IPS DF 6.9 (cell line): ENCODE measurements around the gene CFI.

Experiments
- DNase-seq: peaks from one replicate; pipeline ENCODE4 v3.0.0-alpha.2; 2013; ENCODE audit warnings: low read depth, low spot score
- H3K27ac ChIP-seq: one replicate; pipeline ENCODE4 v1.5.1; 2013; ENCODE audit warnings: low read length, control low read depth
- H3K27me3 ChIP-seq: 2 replicates; pipeline ENCODE4 v1.6.1; 2013; ENCODE audit warnings: mild to moderate bottlenecking, low read length; ENCODE audit not compliant: control insufficient read depth, insufficient read depth
- H3K36me3 ChIP-seq: 2 replicates; pipeline ENCODE4 v1.6.1; 2013; ENCODE audit warnings: low read length; ENCODE audit not compliant: control insufficient read depth, insufficient read depth
- H3K4me1 ChIP-seq: 2 replicates; pipeline ENCODE4 v1.6.1; 2013; ENCODE audit warnings: low read length; ENCODE audit not compliant: control insufficient read depth, insufficient read depth
- H3K4me3 ChIP-seq: 2 replicates; pipeline ENCODE4 v1.5.1; 2013; ENCODE audit warnings: mild to moderate bottlenecking, low read length
- H3K9me3 ChIP-seq: 2 replicates; pipeline ENCODE4 v1.6.1; 2013; ENCODE audit warnings: low read length, inconsistent platforms; ENCODE audit not compliant: control insufficient read depth, insufficient read depth
- WGBS: extraction: QIAGEN DNeasy Blood & Tissue Kit; methylation state at CpG from one replicate; pipeline ENCODE4 v1.1.7; 2013; ENCODE audit warnings: mixed read lengths, missing lambda C conversion rate; ENCODE audit not compliant: insufficient read length, insufficient coverage; 5-methylcytosine and 5-hydroxymethylcytosine counted together

CFI gene

DNA sequence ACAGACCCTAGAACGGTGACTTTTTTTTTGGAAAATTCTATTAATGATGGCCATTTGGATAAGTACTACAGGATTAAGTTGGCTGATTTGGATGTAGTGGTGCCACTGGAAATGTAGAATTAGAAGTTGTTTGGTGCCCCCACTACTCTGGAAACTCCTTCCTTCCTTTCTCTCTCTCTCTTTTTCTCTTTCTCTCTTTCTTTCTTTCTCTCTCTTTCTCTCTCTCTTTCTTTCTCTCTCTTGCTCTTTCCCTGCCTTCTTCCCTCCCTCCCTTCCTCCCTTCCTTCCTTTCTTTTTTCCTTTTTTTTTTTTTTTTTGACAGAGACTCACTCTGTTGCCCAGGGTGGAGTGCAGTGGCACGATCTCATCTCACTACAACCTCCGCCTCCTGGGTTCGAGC, 16.5 kb upstream of the CFI start:
- WGBS = no CpG with 5 or more reads among the region's 4 CpGs
- peaks cover 5% of the 10 kb centered on the region; the same call in 1 of the 2 replicates for H3K36me3 ChIP-seq
- DNase-seq = no peak

GRCh38 chr4:109816894-109817293, 15.1 kb upstream of the CFI start:
- no CpG with 5 or more reads among the region's 1 CpG for WGBS
- Histone ChIP-seq H3K27ac (no peak overlapping the region), H3K27me3 (no peaks in the 10 kb centered on the region)

More for the DNA sequence above, 16.5 kb upstream of the CFI start:
- no peak overlapping the region for H3K27ac ChIP-seq
- no peaks in the 10 kb centered on the region for H3K27me3 ChIP-seq
- no peaks in the 10 kb centered on the region for H3K4me1 ChIP-seq
- no peak overlapping the region for H3K4me3 ChIP-seq
- H3K9me3 ChIP-seq = no peaks in the 10 kb centered on the region

GRCh38 chr4:109816082-109816442, 14.3 kb upstream of the CFI start:
- Histone ChIP-seq H3K9me3 (no peaks in the 10 kb centered on the region), H3K4me3 (peak overlapping the region; percentile 92), H3K4me1 (no peaks in the 10 kb centered on the region), H3K27me3 (no peaks in the 10 kb centered on the region), H3K36me3 (peaks cover 3% of the 10 kb centered on the region; the same call in 1 of the 2 replicates), H3K27ac (no peak overlapping the region)
- no peak for DNase-seq
- no CpG with 5 or more reads among the region's 19 CpGs for WGBS

More at GRCh38 chr4:109816894-109817293, 15.1 kb upstream of the CFI start:
- H3K9me3 ChIP-seq = no peaks in the 10 kb centered on the region
- no peak overlapping the region for H3K4me3 ChIP-seq
- H3K4me1 ChIP-seq = no peaks in the 10 kb centered on the region
- no peak for DNase-seq
- H3K36me3 ChIP-seq = peaks cover 3% of the 10 kb centered on the region; the same call in 1 of the 2 replicates

DNA sequence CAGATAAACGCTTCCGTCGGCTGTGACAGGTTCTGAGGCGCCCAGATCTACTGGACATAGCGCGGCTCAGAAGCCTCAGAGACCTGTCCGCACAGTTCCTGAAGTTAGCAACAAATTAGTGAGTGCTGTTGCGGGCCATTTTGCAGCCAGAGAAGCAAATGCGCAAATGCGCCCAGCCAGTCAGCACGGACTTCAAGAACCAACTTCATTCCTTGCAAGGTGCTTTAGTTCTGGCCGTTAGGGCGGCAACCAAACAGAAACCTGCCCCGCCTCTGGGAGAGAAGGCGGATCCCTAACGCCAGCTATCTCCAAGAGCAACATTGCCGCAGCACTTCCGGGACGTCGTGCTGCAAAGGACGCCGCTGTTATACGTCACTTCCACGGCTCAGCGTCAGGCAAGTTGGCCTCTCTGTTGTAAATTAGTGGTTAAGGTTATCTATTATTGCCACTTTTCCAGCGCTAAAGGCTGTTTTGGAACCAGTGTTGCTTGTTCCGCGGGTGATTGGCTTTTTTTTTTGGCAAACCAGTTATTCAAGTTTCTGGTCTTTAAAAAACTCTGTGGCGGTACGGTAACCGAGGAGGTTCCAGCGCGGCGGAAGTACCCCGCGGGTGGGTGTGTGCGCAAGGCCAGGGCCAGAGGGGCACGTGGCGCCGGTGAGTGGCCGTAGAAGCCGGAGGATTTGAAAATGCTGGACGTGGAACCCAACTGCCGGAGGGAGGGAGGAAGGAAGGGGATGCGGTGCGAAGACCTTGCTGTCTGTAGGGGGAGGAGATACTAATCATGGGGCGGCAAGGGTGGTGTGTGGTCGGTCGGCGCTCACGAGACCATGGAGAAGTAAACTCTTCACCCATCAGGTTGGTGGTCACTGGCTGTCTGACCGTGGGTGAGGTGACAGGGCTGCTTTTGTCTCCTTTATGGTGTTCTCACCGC, 13.6 kb upstream of the CFI start, which contains the start of gene GAR1:
Gene GAR1 (plus strand): TSS at position 612 of the 931 bp plus-strand sequence. CDS start 403 bp downstream, outside the sequence.
- no peaks in the 10 kb centered on the region for H3K9me3 ChIP-seq
- H3K4me1 ChIP-seq = peaks cover 4% of the 10 kb centered on the region; the same call in 1 of the 2 replicates
- no CpG with 5 or more reads among the region's 53 CpGs for WGBS
- H3K36me3 ChIP-seq = peaks cover 3% of the 10 kb centered on the region; the same call in 1 of the 2 replicates
- H3K4me3 ChIP-seq = peak within 1 kb of the TSS; percentile 92
- peak; percentile 92 for DNase-seq
- no peaks in the 10 kb centered on the region for H3K27me3 ChIP-seq
- no peak within 1 kb of the TSS for H3K27ac ChIP-seq

- no peak for DNase-seq
- no peak overlapping the region for H3K27ac ChIP-seq
- no peaks in the 10 kb centered on the region for H3K36me3 ChIP-seq
- WGBS = no CpG with 5 or more reads among the region's 3 CpGs
- H3K4me1 ChIP-seq = peaks cover 5% of the 10 kb centered on the region; the same call in 1 of the 2 replicates
- no peak overlapping the region for H3K4me3 ChIP-seq
- H3K9me3 ChIP-seq = no peaks in the 10 kb centered on the region
- H3K27me3 ChIP-seq = no peaks in the 10 kb centered on the region
Measured at GRCh38 chr4:109811707-109812106, 9.9 kb upstream of the CFI start.

DNA sequence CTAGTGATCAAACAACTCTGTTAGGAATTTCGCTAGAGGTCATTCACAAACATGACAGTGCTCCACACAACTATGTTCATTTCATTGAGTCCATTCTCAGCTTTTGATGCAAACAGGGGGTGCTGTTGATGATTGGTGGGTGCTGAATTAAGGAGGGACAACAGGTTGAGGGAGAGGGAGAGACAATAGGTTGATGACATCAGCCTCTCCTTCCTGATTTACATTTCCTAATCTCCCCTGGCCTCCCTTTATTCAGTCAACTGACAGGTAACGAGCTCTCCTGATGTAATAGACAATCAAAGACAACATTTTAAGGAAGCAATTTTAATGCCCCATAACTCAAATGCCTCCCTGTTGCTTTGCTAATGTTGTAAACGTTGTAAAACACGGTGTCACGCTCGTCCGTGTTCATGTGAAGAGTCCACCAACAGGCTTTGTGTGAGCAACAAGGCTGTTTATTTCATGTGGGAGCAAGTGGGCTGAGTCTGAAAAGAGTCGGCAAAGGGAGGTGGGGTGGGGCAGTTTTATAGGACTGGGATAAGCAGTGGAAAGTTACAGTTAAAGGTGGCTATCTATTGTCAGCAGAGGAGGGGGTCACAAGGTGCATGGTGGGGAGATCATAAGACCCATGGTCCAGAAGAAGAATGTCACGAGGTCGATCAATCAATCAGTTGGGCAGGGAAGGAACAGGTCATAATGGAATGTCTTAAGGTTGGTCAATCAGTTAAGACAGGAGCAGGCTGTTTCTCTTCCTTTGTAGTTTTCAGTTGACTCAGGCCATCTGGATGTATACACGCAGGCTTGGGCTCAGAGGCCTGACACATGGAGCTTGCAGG, 9.0 kb upstream of the CFI start:
- WGBS = no CpG with 5 or more reads among the region's 11 CpGs
- H3K9me3 ChIP-seq = no peaks in the 10 kb centered on the region
- no peak overlapping the region for H3K27ac ChIP-seq
- no peak for DNase-seq
- peaks cover 5% of the 10 kb centered on the region; the same call in 1 of the 2 replicates for H3K4me1 ChIP-seq
- H3K27me3 ChIP-seq = no peaks in the 10 kb centered on the region
- no peaks in the 10 kb centered on the region for H3K36me3 ChIP-seq
- no peak overlapping the region for H3K4me3 ChIP-seq

DNA sequence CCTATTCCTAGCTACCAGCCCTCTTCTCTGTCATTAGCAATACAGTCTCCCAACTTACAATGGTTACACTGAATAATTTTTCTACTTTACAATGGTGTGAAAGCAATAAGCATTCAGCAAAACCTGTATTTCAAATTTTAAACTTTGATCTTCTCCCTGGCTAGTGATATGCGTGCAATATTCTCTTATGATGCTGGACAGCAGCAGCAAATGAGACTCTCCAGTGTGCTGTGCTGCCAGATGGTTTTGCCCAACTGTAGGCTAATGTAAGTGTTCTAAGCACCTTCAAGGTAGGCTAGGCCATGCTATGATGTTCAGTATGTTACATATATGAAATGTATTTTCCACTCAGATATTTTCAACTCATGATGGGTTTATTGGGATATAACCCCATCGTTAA, 7.9 kb upstream of the CFI start:
- Histone ChIP-seq H3K27ac (no peak overlapping the region), H3K27me3 (no peaks in the 10 kb centered on the region), H3K9me3 (no peaks in the 10 kb centered on the region), H3K36me3 (no peaks in the 10 kb centered on the region), H3K4me1 (peaks cover 5% of the 10 kb centered on the region; the same call in 1 of the 2 replicates), H3K4me3 (no peak overlapping the region)
- WGBS = no CpG with 5 or more reads among the region's 2 CpGs
- DNase-seq = no peak

GRCh38 chr4:109803924-109804571, 2.2 kb upstream of the CFI start:
- H3K9me3 ChIP-seq = no peaks in the 10 kb centered on the region
- no peak overlapping the region for H3K27ac ChIP-seq
- no peaks in the 10 kb centered on the region for H3K36me3 ChIP-seq
- DNase-seq = no peak
- H3K4me1 ChIP-seq = no peaks in the 10 kb centered on the region
- no peaks in the 10 kb centered on the region for H3K27me3 ChIP-seq
- H3K4me3 ChIP-seq = no peak overlapping the region
- no CpG with 5 or more reads among the region's 4 CpGs for WGBS

GRCh38 chr4:109801099-109801789, 555 bp downstream of the CFI start:
- no peaks in the 10 kb centered on the region for H3K36me3 ChIP-seq
- no peak overlapping the region for H3K27ac ChIP-seq
- WGBS = no CpG with 5 or more reads among the region's 4 CpGs
- H3K27me3 ChIP-seq = no peaks in the 10 kb centered on the region
- no peak overlapping the region for H3K4me3 ChIP-seq
- no peaks in the 10 kb centered on the region for H3K4me1 ChIP-seq
- no peaks in the 10 kb centered on the region for H3K9me3 ChIP-seq
- DNase-seq = no peak
